HG03039 (cell line): Measurements from ENCODE around the gene PTPN3.

Experiments used
- ATAC-seq: cut with Tn5 transposase; IDR thresholded peaks from one replicate; pipeline ENCODE4 v1.9.1; 2021; ENCODE audit warnings: mild to moderate bottlenecking, moderate library complexity; ENCODE audit not compliant: unreplicated experiment

Gene PTPN3

DNA sequence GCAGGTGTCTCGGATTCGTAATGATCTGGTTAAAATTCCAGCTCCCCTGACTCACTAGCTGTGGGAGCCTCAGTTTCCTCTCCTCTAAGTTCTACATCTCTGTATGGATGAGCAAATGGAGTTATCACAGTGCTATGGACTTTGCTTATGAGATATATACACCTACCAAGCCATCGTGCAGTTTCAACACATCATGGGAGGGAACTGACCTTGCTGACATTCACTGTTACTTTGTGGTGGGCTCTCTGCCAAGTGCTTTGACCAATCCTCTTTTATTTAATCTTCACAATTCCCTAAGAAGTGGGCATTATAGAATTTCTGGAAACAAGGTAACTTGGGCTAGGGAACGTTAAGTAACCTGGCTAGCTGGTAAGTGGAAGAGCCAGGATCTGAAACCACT, 70.2 kb downstream of the PTPN3 start:
- no peak for ATAC-seq

DNA sequence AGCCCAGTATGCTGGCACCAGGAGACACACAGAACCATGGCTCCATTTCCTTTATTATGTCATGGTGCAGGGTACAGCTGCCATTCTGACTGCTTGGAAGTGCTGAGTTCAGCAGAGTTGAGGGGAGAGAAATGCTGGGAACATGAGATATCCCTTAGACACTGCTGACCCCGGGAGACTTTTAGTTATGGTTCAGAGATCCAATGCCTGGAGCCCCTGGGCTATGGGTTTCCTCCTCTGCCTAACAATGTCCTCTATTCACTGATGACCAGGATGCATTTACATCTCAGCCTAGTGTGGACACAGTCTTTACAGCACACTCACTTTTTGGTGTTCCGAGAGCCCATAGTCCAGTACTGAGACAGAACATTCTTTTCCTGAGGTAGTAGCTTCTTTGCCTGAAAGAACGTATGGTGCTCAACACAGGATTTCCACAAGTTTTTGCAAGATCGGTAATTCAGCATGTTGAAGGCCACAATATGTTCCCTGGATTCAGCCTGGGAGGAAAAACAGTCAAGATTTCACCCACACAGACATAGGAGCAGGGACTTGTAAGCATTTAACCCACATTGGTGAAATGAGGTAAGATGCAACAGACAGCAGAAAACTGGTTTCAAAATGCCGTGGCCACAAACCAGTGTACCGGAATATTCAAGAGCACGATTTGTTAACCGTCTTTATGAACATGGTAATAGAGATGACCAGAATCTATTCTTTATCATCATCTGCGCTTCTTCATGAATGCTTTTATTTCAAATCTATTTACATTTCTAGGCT, 71.3 kb downstream of the PTPN3 start:
- ATAC-seq = no peak

DNA sequence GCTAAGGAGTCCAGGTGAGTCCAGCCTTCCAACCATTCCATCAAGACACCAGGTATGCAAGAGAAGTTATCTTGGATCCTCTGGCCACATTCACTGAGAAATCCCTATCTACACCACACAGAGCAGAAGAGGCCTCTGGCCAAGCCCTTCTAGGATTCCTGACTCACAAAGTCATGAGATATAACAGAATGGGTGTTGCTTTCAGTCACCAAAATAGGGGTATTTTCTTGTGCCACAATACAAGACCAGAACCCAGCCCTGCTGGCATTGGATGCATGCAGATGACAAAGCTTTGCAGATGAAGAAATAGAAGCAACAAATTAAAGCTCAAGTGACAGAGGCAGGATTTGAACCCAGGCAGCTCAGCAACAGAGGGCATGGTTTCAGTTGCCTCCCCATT, 73.5 kb downstream of the PTPN3 start:
- no peak for ATAC-seq

DNA sequence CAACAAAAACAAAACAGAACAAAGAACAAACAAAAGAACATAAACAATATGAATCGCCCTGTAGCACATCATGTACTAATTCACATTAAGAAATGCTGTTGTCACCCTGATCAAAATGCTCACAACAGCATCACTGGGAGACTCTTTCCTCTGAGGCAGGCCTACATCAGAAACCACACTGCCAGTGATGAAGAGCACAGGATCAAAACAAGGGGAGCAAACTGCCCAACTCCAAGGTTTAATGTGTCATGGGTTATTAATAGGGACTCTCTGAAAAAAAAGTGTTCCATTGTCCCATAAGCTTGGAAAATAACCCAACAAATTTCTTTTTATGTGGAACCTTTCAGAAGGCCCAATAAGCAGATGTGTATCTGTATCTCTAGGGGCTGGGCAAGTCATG, 74.2 kb downstream of the PTPN3 start:
- no peak for ATAC-seq

DNA sequence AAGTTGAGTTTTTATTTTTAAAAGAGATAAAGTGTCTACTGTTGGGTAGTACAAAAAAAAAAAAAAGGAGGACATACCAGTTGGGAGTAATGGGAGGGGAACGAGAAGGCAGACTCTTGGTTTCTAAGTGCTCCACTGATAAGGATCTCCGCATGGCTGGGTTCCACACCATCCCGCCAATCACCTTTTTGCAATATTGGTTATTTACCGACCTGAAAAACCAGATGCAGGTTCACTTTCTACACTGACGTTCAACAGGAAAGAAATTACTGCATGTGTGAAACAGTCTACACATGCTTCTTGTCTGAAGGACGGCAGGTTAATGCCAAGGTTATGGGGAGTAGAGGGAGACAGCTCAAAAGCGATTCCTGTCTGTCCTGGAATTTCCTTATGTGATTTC, 75.5 kb downstream of the PTPN3 start:
- peak; percentile 67 for ATAC-seq

DNA sequence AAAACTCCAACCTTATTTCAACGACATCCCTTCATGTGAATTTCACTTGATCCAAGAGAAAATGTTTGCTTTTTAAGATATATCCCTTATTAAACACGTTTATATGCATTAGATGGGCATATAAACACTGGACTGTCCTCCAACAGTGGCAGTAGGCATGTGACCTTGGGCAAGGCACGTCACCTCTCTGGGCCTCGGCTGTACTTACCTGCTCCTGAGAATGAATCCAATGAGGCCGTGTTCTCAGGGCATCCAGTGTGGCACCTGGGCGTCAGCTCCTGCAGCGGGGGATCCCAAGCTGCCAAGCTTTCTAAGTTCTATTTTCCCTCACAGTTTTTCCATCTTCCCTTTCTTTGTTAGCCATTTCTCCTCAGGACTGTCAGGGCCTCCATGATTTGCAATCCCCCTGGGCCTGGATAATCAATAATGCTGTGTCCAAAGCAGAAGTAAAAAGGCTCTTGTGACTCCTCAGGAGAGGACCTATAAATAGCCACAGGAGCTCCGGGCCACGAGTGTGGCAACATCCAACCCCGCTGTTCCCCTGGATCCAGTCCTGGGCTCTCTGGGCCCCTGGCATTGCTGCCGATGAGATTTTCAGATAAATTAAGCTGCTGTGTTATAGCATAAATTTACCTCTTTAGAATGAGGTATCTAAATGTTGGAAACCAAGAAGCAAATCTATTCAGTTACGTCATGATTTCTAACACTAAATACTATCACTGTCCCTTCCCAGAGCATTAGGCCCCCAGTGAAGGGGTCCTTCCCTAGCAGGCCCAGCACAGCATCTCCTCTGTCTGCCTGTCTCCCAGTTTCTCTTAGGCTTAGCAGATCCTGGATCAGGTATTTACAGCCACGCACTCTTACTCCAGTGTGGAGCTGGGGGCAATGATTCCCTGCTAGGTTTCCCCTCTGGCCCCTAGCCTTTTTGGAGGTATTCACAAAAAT, 76.8 kb downstream of the PTPN3 start:
- ATAC-seq = no peak

DNA sequence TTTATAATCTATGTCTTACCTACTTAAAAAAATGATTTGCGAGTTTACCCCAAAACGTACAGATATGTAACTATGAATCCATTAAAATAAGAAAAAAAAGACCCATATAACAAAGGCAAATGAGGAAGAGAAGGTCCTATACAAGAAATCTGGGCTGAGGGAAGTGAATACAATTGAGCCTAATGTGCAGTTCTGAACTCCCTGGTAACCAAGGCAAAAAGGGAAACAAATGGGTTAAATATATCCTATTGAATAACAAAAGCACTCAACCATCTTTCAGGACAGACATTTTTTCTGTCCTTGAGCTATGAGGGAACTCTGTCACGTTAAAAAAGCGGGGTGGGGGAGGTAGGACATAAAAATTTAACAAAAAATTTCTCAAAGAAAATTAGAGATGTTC, 78.6 kb downstream of the PTPN3 start:
- no peak for ATAC-seq

DNA sequence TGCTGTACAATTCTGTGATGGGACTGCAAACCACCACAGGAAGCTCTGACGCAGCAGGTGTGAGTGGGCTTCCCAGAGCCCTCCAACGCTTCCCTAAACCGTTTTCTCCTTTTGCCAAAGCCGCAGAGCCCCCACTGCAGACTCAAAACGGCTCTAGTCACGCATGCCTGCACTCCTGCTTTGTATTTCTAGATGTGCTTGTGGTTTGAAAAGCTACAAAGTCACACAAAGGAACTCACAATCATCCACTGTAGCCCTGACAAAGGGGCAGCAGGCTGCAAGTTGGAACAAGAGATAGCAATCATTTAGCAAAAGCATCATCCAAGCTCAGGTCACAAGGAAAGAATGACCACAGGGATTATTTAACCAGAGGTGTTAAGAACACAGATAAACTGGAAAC, 79.3 kb downstream of the PTPN3 start:
- ATAC-seq = peak; percentile 31

DNA sequence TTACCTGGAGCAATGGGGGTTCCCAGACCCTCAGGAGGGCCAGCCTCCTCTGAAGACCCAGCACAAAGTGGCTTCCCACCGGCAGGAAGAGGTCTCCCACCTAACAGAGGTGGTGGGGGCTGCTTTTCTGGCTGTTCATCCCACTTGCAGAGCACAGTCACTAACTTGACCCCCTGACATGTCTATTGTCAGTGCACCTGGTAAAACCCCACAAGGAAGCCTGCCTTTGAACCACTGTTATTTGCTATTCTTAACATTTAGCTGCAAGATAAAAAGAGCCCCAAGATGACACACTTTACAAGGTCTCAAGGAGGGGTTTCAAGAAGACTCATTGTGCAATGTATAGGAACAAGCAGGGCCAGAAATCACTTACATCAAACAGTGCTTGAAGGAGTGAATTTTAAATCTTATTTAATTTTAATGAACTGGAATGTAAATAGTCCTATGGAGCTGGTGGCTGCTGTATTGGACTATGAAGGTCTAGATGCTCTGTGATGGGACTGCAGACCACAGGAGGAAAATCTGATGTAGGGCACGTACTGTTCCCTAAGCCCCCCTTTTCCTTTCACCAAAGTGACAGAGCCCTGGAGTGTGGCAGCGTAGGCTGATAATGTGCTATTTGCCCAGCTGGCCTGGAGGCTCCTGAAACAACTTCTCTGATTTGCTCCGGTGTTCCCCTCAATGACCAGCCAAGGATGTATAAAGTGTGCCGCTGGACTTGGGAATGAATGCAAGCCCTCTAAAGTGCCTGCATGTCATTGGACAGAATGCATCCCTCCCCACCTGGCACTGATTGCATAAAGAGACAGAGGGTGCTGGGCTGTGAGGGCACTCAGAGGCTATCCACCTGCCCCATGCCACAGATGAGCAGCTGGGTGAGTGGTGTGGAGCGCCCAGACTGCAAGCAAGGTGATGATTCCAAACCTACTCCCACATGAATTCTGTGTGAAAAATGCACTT, 80.2 kb downstream of the PTPN3 start:
- ATAC-seq = no peak

DNA sequence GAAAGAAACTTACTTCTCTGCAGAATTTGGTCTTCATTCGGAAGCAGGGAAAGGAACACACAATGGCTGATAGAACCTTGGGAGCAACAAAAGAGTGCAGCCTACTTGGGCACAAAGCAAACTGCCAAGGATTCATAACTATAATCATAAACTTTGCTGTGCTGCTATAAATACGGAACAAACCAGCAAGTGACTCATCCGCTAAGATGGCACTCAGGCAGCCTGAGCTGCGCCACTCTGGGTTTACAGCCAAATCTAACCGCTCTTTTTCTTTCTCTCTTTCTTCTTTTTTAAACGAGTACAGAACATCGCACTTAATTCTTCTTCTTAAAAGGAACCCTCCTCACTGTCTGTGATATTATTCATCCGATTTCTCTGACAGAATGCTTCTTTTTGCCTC, 81.1 kb downstream of the PTPN3 start:
- ATAC-seq = no peak

DNA sequence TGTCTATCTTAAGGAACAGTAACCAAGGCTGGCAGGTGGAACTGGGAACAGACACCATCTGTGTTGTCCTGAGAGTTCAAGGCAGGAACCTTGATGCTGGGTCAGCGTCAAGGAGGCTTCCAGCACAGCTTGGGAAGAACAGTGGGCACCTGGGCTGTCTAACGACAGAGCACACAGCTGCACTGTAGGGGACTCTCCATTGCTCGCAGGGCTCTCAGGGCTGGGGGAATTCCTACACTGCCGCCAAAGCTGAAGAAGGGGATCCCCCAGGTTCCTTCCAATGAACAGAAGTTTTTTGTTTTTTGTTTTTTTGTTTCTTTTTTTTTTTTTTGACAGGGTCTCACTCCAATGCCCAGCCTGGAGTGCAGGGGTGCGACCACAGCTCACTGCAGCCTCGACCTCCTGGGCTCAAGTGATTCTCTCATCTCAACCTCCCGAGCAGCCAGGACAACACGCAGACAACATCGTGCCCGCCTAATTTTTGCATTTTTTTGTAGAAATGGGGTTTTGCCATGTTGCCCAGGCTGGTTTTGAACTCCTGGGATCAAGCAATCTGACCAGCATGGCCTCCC, 81.9 kb downstream of the PTPN3 start:
- ATAC-seq = peak; percentile 47

DNA sequence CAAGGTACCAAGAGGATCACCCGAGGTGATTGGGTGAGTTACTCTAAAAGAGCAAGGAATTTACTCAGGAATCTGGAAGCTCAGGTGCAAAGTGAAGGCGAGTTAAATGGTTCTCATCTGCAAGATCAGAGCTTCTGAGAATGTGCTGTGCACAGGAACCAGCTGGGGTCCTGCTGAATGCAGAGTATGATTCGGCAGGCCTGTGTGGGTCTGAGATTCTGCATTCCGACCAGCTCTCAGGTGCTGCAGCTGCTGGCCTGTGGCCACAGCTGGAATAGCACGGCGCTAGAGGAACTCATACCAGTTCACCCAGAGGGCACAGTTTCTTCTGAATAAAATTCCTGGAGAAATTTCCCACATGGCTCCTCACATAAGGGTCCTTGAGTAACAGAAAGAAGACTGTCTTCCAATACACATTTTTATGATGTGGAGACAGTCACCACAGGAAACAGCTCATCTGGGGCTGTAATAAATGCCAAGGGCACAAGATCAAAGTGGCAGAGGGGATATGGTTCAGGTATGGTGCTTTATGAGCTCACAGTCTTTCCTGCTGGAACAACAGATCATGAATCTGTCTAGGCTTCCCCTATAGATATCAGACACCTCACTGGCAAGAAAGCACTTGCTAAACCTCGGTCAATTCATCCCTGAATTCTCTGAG, 83.9 kb downstream of the PTPN3 start:
- no peak for ATAC-seq

DNA sequence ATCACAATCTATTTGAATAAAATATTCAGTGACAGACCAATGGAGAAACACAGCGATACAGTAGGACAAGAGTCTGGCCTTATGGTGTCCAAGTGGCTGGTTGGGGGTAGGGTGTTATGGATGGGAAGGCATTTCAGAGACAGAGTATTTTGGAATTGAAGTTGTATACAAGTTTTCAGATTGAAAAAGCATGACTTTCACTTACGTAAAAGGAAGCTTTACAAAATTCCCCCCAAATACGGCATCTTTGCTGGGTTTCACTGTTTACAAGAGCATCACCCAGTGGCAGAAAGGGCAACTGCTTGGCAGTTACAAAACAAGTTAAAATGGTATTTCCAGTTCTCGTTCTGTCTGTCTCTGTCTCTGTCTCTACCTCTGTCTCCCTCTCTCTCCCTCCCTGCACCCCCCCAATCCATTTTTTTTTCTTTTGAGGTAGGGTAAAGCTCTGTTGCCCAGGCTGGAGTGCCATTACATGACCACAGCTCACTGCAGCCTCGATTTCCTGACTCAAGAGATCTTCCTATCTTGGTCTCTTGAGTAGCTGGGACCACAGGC, 86.2 kb downstream of the PTPN3 start:
- ATAC-seq = peak; percentile 30

DNA sequence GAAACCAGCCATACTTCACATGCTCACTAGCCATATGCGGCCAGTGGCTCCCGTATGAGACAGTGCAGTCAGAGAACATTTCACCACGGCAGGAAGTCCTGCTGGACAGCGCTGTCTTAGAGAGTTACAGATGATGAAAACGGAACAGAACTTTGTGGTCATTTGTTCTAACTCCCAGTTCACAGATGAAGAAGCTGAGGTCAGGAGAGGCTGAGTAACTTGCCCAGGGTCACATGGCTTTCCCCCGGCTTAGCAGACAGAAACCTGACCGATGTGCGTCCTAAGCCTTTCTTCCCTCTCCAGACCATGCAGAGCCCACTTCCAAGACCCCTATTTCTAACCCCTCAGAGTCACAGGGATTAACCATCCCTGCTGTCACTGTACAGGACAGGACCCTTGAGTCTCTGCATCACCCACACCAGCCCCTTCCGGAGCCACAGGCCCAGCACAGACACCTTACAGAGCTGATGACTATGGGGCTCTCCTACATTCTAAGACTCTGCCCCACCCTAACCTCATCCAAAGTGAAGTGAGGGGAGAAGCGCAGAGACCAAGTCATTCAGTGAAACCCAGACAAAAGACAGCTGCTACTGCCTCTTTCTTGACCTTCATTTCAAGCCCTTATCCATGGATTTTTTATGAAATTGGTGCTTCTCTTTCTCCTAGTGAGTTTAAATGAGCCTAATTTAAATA, 86.9 kb downstream of the PTPN3 start:
- ATAC-seq = peak; percentile 66

DNA sequence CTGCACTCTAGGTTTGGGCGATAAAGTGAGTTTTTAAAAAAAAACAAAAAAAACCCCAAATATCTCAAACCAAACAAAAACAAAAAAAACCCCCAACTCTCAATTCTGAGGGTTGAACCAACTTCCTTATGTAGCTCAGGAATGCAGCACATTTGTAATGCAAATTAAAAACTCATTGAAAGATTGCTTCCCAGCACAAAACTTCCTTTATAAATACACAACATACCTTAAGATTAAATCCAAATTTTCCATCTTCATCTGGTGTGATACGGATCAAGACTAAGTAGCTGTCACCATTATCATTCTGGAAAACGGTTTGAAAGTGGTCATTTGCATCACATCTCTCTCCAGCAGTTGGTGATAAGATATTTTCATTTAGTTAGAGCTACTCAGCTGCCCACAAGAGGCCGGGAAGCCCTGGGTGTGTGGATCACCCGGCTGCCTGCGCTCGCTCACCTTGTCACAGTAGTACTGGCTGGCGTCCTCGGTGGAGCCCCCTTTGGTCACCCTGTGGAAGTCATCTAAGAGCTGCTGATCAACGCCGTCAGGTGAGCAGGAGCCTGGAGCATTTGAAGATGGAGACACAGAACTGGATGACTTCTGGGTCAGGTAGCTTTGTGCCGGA, 88.2 kb downstream of the PTPN3 start:
- no peak for ATAC-seq

DNA sequence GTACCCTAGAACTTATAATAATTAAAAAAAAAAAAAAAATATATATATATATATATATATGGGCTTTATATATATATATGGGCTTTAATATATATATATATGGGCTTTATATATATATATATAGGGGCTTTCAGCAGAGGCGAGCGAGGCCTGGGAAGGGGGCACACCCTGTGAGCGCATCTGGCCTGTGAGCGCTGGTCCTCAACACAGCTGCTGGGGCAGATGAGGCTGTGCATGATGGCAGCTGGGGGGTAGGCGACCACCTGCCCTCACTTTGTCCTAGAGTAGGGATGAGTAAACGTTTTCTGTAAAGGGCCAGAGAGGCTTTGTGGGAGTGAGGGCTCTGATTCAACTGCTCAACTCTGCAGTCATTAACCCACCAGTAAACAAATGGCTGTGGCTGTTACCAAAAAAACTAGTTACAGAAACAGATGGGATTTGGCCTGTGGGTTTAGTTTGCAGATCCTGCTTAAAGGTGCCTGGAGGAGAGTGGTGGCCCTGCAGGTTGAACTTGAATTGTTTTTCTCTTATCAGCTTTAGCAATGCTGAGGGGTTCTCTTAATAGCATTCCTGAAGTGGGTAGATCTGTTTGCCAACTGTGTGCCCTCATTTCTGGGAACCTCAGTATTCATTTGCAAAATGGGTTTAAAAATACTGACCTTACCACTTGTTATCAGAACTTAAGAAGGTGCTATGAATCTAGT, 89.2 kb downstream of the PTPN3 start:
- ATAC-seq = no peak

DNA sequence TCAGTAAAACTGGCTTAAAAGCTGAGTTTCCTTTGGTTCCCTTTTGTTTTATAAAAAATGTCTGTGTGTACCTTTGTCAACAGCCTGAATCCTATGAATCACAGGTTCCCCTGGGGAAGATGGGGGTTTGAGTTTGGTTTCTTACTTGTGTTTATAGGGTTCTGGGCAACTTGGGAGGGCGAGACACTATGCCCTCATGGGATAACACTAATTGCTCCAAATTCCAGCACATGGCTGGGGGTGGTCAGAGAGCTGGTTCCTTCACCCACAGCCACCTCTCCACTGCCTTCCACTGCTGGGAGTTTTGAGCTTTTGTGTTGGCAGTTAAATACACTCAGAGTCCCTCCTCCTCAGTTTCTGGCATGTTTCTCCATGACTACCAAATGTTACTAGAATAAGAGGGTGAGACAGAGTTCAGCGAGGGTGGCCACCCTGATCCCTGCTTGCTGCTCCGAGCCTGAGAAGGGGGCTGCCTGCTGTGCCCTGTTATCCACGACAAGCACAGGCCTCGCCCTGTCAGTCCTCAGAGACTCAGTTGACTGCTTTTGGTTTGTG, 94.3 kb downstream of the PTPN3 start:
- no peak for ATAC-seq

DNA sequence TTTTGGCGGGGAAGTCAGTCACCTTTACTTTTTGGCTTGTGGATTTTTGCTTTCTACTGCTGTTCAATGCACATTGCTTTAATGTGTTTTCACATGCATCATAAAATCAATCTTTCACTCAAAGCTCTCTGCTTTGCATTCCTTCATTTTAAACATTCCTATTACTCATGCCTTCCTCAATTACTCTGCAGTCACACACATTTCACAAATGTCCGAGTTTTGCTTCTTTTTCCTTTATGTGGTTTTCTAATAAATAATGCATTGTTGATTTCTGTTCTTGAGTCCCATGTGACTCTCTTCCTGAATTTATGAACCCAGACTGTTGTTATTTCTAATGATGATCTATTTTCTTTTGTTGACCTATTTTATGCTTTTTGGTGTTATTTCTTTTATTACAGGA, 95.0 kb downstream of the PTPN3 start:
- ATAC-seq = no peak
